Thyroid gland (tissue), 4 donors: Measurements from ENCODE around the gene GLIPR1.

Experiments
- CTCF ChIP-seq, 6 experiments: fragments of 200-600 bp in 3 of 6; fragments of 450-650 bp in 3 of 6; sonication (generic) in 3 of 6; IDR thresholded peaks; one replicate each; pipeline ENCODE4 v1.5.1; 2016 to 2019; ENCODE audit warnings: antibody characterized with exemption in 6 of 6, mild to moderate bottlenecking in 2 of 6, inconsistent platforms in 1 of 6, moderate library complexity in 1 of 6
- POLR2A ChIP-seq, 2 donors: fragments of 450-650 bp; IDR thresholded peaks; one replicate each; pipeline ENCODE4 v1.6.1; 2017; ENCODE audit warnings: antibody characterized with exemption in 2 of 2, mild to moderate bottlenecking in 2 of 2, moderate library complexity in 1 of 2

- TF ChIP-seq CTCF (IDR thresholded peaks at IDR 0.05) = no peak
- TF ChIP-seq POLR2A (IDR thresholded peaks at IDR 0.05) = no peak
These were observed 59.3 kb downstream of the GLIPR1 start for GRCh38 chr12:75539889-75540288.
